Subcutaneous adipose tissue (tissue), 4 donors: ENCODE measurements around the gene SPAG9. TPM values are rescaled to one million over a fixed set of nuclear protein-coding genes. Genes with fewer than 3 reads are reported as not detected.

Experiments
- total RNA-seq, 4 donors: library from RNA; depleted of rRNA; stranded (reverse); fragments of >200 nt; gene quantifications; one replicate each; pipeline ENCODE4 v1.1.0, GENCODE V29; 2016
- TF ChIP-seq, protein P1 (sequence below): fragments of 450-650 bp; IDR thresholded peaks from one replicate; pipeline ENCODE4 v1.5.1; 2016; ENCODE audit warnings: low read depth, mild to moderate bottlenecking, control low read depth, antibody characterized with exemption, moderate library complexity

SPAG9 gene
- total RNA-seq, 4 donors from 2014 or later, result 135 to 153 (median 150) TPM

DNA sequence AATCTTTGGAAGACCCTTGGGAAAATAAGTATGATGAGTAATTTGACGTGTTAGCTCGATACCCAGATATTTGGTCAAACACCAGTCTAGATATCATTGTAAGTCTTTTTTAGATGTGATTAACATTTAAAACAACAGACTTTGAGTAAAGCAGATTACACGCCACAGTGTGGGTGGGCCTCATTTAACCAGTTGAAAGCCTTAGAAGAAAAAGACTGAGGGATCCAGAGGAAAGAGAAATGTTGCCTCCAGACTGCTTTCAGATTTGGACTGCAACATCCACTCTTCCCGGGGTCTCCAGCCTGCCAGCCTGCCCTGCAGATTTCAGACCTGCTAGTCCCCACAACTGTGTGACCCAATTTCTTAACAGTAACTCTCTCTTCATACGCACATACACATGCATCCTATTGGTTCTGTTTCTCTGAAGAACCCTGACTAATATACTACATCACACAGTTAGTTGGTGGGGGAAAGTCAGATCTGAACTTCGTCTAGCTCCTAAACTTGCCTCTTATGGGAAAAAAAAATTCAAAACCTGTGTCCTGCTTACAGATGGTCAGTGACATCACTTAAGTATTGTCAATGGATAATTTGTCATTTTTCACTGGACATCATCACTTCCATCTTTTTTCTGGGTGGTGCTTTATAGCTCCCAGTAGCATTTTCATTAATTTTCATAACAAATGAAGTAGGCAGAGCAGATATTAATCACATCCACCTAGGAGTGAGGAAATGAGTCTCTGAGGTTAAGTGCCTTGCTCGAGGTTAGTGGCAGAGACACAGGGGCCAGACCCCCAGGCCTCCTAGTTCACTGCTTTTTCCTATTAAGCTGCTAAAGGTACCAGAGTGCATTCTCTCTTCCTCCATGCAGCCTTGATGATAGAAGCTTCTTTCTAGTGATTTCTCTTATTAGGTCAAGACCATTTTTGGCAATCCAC lies 146.8 kb downstream of the SPAG9 start:
- TF ChIP-seq, protein P1, sequence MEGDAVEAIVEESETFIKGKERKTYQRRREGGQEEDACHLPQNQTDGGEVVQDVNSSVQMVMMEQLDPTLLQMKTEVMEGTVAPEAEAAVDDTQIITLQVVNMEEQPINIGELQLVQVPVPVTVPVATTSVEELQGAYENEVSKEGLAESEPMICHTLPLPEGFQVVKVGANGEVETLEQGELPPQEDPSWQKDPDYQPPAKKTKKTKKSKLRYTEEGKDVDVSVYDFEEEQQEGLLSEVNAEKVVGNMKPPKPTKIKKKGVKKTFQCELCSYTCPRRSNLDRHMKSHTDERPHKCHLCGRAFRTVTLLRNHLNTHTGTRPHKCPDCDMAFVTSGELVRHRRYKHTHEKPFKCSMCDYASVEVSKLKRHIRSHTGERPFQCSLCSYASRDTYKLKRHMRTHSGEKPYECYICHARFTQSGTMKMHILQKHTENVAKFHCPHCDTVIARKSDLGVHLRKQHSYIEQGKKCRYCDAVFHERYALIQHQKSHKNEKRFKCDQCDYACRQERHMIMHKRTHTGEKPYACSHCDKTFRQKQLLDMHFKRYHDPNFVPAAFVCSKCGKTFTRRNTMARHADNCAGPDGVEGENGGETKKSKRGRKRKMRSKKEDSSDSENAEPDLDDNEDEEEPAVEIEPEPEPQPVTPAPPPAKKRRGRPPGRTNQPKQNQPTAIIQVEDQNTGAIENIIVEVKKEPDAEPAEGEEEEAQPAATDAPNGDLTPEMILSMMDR, result no peak

DNA sequence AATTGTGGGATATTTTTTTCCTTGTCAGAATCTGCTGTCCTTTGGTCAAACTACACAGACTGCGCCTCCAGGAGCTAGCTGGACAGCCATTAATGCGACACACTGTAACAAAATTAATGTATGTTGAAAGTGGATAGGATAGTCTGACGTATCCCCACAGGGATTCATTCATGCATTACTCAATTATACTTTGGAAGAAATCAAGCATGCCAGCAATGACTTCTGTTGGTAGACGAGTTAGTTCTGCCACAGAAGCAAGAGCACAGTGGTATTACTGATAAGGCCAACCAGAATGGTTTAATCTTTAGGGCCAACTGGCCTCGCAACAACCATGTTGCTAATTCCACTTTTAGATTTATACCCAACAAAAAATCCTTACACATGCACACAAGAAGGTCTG lies 148.1 kb downstream of the SPAG9 start:
- TF ChIP-seq, protein P1, result no peak

DNA sequence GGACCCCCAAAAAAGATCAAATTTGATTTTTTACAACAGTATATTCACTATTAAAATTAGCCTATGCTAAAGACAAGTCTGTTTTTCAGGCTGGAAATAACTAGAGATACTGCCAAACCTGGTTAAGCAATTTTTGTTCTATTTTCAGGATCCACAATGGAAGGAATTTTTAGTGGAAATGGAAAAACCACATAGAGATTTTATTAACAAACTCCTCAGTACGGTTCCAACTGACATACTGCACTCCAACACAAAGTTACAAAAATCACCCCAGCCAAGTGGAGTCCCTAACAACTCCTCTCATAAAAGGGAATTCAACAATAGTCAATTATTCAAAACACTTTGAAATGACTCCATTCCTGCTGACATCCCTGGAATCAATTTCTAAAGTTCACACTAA lies 152.9 kb downstream of the SPAG9 start:
- TF ChIP-seq, protein P1, result no peak

DNA sequence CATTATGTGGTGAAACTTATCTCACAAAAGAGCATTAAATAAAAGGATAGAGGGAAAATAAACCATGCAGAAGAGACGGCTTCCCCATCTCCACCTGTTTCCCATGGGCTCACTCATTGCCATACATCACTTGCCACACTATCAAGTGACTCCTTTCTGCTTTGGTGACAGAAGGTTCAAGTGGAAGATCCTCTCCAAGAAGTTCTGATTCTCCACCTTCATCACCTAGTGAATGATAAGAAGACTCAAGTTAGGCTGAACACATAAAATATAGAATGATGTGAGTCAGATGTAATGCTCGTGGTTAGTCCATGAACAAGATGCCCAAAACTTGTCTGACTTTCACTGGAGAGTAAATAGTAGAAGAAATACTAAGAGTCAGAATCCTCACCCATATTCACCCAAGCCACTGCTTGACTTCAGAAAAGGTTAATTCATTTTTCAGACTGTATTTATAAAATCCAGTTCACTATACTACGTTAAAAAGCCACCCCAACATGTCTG lies 154.5 kb downstream of the SPAG9 start:
- TF ChIP-seq, protein P1, result no peak

DNA sequence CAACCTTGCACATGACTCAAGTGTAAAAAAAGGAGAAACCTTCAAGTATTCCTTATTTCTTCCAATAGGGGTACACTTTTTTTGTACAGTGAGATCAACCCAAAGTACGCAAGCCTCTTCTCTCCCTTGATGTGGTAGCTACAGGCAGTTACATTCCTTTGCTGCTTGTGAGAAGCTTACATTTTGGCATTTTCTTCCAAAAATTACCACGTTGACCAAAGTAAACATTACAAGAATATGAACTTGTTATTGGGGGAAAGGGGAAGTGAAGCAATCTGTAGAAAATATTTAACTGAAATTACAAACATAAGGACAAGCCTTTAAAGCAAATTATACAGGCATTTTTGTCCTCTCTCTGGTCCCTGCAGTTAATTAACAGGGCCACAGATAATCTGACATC lies 157.5 kb downstream of the SPAG9 start:
- TF ChIP-seq, protein P1, result no peak

DNA sequence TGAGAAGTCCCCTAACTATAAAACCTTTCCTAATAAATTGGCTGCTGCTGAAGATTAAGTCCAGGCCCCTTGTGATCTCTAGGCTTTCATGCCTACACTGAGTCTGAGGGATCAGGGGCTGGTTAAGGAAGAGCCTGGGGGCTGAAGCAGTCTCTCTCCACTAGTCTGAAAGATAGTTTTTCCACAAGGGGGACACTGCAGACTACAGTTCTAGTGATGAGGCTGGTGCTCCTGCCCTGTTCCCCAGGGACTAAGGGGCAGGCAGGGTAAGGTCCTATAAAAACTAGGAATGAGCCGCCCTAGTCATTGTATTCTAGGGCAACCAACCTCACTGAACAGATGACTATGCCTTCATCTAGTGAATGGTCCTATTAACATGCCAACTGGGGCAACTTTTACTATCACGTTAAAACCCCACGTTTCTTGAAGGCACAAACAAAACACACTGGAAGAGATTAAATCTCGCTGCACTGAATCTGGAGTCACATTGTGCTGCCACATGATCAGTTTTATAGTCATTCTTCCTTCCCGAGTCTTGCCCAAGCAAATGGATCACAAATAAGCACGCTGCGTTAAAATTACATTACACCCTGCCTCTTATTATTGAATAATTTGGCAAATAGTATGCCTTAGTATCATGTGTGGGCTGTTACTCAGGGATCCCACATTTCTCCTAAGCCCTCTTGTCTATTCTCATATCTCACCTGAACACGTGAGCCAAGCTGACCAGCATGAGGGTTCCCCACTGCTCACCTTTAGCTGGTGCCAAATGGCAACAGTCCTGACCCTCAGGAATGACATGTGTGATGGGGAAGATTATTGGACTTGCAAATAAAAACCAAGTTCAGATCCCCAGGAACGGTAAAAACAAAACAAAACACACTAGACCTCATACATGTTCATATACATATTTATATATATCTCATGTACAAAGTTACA lies 159.1 kb downstream of the SPAG9 start:
- TF ChIP-seq, protein P1, result no peak
